HPDE6-E6E7 (cell line): ENCODE results near the gene RPS6KA2.
"Not testable (repeated sequence)": the region's sequence is repeated elsewhere in the genome, so short reads cannot be mapped to it uniquely, and the experiment has no call there.

Experiments
- DNase-seq: peaks from one replicate; pipeline ENCODE4 v3.0.0; 2011; ENCODE audit warnings: missing footprints; ENCODE audit errors: extremely low spot score

RPS6KA2 gene

DNA sequence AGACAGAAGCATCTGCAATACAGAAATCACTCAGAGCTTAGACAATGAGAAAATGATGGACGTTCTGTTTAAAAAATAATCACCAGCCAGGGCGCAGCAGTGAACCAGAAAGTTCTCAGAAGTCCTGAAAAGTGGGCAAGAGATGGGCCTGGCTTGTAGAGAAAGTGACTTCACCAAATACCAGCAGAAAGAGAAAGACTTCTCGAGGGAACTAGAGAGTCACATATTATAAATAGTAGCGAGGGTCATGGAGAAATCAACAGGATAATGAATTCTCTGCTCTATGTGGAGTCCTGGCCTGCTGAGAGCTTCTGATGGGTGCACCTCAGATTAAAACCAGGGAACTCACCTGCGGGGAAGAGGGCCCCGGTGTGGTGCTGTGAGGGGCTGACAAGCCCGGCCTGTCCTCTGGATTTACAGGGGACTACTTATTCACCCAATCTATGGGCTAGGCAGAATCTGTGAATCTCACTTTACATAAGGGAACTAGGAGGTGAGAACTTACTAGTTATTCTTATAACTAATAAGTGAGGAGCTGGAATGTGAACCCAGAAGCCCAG, 35.0 kb downstream of the RPS6KA2 start:
- no peak for DNase-seq

DNA sequence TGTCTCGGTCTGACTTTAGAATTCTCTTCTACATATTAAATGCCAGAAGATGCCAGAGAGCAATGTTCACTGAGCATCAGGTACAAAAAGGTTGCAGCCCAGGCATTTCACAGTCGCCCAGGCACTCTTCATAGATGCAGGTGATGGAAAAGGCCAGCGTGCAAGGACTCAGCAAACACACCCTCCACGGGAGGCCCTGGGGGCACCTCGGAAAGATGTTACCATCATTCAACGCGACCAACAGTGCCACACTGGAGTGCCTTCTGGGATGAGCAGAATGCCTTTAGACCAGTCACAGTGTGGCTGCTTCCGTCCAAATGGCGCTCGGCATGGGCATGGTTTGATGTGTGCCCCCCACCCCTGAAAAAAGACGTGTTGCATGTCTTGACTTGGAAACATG, 36.0 kb downstream of the RPS6KA2 start:
- no peak for DNase-seq

DNA sequence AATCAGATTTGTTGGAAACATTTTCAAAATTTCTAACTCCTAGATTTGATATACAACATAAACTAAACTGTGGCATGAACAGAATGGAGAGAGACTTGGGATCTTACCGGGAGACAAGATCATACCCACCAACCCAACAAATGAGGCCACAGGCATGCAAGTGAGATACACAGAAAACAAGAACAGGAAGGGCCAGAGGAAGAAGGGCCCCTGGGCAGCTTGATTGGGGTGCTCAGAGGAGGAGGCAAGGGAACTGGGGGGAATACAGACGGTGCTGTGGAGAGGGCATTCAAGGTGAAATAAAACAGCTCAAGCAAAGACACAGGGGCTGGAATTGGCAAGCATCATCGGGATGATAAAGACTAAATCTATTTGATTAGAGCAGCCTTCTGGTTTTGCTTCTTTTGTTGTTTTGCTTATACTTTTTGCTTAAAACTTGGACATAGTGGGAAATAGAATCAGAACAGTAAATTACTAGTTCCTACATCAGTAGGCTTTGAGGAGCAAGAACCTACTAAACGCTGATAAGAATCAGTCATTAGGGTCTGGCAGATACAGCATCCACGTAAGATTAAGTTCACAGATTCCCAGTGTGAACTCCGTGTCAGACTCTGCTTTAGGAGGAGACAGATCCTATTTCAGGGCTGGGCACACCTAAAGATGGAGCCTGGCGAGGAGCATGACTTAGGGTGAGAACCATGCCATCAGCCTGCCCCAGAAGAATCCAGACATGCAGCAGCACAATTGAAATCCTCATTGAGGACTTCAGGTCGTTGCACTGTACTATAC, 37.1 kb downstream of the RPS6KA2 start:
- DNase-seq: no peak

DNA sequence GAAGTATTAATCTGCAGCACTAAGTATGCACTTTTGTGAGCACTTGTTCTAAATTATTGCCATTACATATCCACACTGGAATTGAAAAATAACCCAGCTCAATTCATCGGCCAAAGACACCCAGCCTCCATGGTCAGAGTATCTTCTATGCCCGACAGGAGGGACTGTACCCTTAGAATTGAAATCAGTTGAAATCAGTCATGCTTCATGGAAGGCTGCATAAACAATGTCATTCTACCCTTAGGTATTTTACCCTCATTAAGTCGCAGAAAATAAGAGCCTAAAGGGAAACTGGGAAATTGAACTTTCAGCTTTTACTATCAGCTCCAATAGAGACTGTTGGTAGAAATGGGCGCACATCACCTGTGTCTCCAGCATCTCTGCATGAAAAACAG, 37.7 kb downstream of the RPS6KA2 start:
- no peak for DNase-seq

DNA sequence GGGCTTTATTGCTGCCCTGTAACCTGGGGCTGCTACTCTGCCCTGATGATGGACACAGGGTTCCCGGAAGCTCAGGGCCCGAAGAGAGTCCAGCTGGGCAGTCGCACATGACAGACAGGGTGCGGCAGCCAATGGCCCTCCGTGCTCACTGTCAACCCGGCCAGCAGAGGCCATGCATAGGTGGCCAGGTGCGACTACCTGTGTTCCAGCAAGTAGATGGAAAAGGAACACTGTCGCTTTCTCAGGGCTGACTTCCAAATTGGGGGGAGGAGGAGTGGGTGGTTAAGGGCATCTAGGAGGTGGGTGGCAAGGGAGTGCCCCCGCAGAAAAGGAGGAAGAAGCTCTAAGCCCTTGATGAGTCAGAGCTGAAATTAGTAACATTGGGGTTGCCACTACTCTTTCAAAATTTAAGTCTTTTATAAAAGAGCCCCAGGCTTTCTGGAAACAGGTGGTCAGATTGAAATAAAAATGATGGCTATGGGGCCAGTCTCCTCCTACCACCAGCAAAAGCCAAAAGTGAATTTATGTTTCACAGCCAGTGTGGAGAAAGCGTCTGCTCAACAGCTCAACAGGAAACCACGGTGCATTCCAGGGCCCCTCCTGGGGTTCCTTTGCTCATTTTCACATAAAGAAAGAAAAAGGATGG, 38.2 kb downstream of the RPS6KA2 start:
- no peak for DNase-seq

DNA sequence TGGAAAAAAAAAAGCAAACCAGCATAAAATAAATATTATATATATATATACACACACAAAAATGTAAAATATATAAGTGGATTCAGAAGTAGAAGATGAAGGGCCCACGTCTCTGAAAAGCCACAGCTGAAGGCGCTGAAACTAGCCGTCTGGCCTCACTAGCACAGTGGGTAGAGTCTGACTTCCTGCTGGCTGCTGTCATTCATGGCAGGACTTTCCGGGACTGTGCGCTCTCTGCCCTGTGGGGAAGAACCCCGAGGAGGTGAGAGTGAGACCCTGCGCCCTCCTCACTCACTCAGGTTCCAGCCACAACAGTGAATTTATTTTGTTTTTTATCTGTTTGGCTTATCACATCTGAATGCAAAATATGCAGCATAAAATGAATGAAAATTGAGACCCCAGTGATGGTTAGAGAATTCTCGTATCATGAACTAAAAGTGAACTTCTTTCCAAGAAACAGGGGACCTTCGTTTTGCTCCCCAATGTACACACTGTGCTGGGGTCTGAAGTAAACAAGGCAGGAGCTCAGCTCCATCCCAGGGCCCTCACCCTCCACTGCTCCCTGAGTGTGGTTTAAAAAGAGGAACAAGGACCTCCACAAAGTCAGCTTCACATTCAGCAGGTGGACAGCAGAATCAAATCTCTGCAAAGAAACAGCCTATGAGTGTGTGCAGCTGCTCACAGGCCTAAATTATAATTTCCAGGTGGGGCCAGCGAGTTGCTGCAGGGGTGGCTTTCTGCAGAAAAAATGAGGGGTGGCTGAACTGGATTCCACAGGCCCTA, 39.2 kb downstream of the RPS6KA2 start:
- no peak for DNase-seq

DNA sequence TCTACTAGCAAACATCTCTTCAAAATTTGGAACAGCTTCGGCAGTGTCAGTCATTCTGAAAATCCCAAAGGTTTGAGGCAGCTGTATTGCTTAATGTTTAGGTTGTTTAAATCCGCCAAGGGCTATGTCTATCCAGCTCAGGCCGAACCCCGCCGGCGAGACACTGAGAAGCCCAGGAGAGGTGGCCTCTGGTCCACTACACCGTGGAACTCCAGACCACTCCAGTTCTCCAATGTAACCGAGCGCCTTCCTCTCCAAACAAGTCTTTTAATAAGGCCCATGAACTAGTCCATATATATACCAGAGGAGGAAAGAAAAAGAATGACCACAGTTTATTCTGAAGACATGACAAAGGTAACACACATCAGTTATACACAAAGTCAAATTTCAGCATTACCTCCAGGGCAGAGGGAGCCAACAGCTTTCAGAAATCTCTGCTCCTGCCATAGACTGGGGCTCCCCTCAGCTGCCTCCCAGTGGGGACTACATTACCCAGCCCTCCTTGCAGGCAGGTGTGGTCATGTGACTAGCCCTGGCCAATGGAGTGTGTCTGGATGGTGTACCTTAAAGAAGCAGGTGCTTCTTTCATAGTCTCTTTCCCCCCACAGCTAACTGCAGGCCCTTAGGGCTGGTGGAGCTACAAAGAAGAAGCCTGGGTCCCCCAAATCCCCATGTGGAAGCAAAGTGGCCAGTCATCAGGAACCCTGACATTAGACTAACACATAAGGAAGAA, 40.5 kb downstream of the RPS6KA2 start, which contains the start of gene RAMACL:
TSS of gene RAMACL (minus strand) at position 255 of the 733 bp plus-strand sequence. CDS start at position 54, 201 bp downstream.
- DNase-seq: peak; percentile 69

DNA sequence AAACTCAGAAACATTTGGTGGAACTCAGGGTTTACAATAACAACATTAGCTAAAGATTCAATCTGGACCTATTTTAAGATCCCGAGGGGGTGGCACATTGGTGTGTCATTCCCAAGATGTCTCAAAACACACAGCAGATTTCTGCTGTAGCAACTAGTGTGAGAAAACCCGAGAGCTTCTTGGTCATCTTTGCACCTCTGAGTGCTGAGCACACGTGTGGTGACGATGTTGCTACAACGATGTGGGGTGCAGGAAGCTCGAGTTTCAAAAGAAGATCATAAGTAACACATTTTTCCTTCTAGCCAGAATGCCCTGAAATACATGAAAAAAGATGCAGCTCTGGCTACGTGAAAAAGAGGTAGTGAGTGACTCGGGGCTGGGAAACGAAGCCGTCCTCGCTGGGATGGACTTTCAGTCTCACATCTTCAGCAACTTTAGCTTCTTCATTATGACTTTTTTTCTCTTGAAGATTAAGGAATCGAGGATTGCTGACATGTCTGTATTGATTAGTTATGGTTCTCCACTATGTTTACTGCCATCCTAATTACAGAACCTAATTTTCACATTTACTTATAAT, 42.1 kb downstream of the RPS6KA2 start:
- no peak for DNase-seq

DNA sequence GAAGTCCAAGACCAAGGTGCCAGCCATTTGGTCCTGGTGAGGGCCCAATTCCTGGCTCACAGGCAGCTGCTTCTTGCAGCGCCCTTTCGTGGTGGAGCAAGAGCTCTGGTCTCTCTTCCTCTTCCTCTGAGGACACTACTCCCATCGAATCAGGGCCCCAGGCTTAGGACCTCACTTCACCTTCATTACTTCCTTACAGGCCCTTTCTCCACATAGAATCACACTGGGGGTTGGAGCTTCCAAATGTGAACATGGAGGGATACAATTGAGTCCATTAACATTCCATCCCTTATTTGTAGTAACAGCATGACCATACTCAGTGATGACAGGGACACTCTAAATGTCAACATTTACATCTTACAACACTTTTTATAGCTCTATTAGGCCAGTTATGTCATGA, 42.9 kb downstream of the RPS6KA2 start:
- no peak for DNase-seq

DNA sequence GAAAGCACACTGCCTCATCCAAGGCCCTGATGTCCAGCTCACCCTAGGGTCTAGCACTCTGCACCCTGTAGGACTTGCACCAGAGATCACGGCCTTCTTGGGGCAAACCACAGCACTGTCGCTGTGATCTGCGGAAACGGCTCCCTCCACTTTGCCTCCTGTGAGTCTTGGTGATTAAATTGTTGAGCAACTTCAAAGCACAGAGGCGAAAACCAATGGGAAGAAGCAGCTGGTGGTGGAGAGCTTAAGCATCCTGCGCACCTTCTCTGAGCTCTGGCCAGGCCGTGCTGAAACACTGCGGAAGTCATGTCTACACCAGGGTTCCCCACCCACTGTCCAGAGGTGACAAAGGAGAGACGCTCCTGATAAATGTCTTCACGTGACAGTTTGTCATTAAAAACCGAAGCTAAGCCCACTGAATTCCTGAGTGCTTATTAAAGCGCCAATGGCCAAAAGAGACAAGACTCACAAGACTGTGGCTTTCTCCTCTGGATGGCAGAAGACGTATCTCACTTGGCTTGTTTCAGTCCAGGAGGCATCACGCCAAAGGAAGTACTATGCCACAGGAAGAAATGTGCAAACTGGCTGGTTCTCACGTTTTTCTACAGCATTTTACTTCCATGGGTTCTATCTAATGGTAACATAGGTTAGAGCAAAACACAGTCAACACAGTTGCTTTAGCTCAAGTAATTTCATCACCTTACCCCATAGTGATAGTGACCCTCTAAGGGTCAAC, 43.7 kb downstream of the RPS6KA2 start:
- DNase-seq: no peak

DNA sequence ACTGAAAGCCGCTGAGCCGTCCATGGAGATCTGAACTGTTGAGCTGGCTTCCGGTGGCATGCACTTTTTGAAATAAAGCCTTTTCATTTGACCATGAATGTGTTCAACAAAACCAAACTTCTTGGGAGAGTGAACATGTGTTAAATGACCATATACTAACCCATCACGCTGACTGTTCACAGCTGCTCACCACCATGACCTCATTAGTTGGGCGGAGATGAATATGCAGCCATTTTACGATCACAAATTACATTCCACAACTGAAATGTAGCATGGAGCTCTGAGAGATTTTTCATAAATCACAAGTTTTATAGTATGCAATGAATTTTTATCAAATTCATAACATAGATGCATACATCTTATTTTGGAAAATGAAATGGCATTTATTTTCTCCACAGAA, 44.8 kb downstream of the RPS6KA2 start:
- DNase-seq: no peak

DNA sequence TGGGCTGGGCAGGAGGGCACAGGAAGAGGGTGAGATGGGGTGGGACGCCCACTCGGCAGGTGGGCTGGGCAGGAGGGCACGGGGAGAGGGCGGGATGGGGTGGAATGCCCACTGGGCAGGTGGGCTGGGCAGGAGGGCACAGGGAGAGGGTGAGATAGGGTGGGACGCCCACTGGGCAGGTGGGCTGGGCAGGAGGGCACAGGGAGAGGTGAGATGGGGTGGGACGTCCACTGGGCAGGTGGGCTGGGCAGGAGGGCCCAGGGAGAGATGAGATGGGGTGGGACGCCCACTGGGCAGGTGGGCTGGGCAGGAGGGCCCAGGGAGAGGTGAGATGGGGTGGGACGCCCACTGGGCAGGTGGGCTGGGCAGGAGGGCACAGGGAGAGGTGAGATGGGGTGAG, 45.2 kb downstream of the RPS6KA2 start:
- not testable (repeated sequence) for DNase-seq

DNA sequence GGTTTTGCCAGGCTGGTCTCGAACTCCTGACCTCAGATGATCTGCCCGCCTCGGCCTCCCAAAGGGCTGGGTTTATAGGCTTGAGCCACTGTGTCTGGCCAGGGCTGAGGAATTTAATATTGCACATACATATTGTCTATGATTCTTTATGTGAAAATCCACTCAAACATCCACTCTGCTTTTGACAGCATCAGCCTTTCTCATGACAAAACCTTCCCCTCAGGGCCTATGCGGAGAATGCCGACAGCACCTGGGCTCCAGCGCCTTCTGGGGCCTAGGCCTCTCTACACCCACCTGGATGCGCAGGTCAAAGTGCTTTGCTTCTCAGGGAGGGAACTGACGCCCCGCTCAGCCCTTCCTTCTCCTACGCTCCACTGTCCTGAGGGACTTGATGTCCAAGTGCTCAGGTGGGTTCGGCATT, 46.0 kb downstream of the RPS6KA2 start:
- no peak for DNase-seq

DNA sequence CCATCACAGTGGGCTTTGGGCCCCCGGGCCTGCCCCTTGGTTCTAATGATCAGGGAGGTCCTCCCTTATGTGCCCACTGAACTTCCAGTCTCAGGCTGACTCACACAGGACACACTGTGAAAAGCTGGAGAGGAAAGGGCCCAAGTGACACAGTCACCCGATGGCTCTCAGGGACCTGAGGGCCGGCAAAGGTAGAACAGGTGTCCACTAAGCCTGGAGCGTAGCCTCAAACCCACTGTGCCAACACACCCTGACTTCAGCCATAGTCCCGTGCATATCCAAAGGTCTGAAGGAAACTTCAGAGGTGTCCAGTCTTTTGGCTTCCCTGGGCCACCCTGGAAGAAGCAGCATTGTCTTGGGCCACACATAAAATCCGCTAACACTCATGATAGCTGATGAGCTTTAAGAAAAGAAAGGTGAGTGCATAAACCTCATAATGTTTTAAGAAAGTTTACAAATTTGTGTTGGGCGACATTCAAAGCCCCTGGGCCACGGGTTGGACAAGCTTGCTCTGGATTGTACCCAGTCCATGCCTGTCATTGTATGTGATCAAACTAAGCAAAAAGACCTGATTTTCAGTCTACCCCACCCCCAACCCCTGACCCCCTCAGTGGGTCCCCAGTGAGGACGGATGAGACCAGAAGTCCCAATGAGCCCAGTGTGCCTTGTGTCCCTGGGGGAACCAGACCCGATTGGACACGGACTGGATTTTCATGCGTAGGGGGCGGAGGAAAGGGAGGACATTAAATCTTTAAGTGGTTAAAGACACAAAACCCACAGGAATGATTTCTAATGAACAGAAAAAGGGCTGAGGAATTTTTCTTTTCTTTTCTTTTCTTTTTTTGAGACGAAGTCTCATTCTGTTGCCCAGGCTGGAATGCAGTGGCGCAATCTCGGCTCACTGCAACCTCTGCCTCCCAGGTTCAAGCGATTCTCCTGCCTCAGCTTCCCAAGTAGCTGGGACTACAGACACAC, 46.7 kb downstream of the RPS6KA2 start:
- no peak for DNase-seq

DNA sequence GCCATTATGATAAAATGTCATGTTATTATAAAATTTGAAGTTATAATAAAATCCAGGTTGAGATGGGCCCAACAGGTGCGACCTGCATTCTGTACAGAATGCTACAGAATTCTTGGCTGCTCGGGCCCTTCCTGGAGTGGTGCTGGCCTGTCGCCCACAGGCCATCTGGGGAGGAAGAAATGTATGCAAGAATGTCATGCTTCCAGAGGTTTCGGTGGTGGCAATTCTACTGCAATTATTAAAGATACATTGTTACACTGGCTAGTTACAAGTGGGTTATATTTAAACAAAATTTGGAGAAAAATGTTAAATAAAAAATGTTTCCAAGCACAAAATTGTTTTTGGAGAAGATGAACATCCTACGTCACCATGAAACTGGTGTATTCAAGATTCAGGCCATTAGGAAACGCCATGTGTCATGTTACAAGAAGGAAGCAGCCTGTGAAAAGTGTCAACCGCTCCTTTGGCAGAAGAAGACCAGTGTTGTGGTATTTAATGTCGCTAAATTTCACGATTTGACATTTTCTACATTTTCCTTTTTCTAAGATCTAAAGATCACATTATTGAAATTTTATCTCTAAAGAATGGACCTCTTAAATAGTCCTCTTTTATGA, 47.7 kb downstream of the RPS6KA2 start:
- DNase-seq: no peak

DNA sequence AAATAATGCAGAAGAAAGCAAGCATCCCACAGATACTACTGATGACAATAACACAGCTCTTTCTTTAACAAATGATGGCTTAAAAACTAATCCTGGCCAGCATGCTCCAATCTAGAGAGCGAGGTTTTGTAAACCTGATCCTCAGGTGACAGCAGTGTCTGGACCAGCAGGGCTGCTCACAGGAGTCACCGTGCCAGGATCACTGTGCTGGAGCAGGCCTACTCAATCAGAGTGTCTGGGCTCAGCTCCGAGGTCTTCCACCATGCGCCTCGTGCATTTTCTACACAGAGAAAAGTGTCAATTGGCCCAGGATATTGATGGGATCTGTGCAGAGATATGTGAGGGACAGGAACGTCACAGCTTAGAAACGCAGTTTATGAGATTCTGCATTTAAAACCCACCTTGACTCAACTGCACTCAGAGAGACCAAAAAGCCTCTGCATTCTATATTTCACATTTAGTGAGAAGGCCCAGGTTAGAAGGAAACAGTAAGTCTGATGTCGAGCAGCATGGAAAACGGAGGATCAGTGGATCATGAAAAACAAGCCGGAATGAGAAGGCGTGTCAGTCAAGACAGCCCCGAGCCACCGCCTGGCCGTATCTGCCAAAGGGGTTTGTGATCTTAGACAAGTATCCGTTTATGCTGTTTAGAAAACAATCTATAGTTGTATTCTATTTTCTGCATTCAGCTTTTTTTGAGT, 48.4 kb downstream of the RPS6KA2 start:
- no peak for DNase-seq

DNA sequence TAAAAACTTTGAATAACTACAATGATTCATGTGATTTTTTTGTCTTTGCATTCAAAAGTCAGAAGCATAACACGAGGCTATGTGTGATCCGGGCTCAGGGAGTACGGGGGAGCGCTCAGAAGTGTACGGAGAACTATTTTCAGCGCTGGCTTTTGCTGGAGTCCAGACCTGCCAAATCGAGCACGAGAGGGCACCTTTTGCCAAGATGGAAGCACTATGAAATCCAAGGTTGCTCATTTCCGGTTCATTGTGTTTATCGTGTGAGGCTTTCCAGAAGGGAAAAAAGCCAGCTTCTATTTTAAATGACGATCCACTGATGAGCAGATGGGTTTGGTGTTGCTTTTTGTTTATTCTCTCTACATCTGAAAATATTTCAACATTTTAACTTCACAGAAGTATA, 51.8 kb downstream of the RPS6KA2 start:
- DNase-seq: no peak

DNA sequence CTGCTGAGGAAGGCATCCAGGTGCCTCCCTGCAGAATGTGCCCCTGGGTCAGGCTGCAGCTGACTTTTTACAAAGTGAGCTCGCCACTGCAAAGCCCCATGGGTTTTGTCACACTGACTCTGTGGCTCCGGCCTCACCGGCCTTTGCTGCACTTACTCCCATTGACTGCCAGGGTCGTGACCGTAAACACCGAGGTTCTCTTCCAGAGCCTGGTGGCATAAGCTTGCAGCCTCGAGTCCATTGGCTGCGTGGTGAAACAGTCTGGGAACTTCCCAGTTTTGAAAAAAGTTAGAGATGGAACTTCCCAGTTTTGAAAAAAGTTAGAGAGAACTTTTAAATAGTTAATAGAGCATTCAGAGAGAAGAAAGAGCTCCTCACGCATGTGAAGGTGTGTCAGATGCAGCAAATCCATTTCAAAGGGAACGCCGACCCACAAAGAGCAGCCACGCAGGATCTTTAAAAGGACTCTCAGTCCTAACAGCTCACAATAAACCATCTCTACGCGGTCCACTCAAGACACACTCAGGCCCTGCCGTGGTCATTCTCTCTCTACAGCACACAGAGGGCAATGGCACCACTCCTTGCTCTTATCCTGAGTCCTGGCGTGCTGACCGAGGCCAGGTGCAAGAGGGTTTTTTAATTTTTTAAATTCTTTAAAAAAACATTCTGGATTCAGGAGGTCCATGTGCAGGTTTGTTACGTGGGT, 53.4 kb downstream of the RPS6KA2 start:
- DNase-seq: no peak
